ENCODE results near the gene EFNA4. TPM values are rescaled to one million over a fixed set of nuclear protein-coding genes. Genes with fewer than 3 reads are reported as not detected.
"Not testable (repeated sequence)": the region's sequence is repeated elsewhere in the genome, so short reads cannot be mapped to it uniquely, and the experiment has no call there.

Gene EFNA4
- total RNA-seq, 1 donor from 2014 or later = 5.8 TPM

GRCh38 chr1:155107309-155108264 lies 44.0 kb downstream of the EFNA4 start:
- no peaks in the 10 kb centered on the region for H3K36me3 Mint-ChIP-seq (ENCODE audit: low read depth)
- H3K4me3 Mint-ChIP-seq = no peak overlapping the region
- H3K27ac Mint-ChIP-seq = no peak overlapping the region
- intact Hi-C loops (cut with micrococcal nuclease) = no loop called here
- H3K27me3 Mint-ChIP-seq = peaks cover 18% of the 10 kb centered on the region
- no peak for DNase-seq
- H3K4me1 Mint-ChIP-seq = no peaks in the 10 kb centered on the region
- H3K9me3 Mint-ChIP-seq = no peaks in the 10 kb centered on the region

- Mint-ChIP-seq H3K36me3 (ENCODE audit: low read depth) (no peaks in the 10 kb centered on the region), H3K4me3 (no peak overlapping the region), H3K27ac (no peak overlapping the region), H3K27me3 (peaks cover 18% of the 10 kb centered on the region), H3K9me3 (no peaks in the 10 kb centered on the region), H3K4me1 (no peaks in the 10 kb centered on the region)
- DNase-seq = no peak
- intact Hi-C loops (cut with micrococcal nuclease) = no loop called here
Observed at GRCh38 chr1:155108296-155108695, 44.8 kb downstream of the EFNA4 start.

GRCh38 chr1:155110381-155110780 lies 46.8 kb downstream of the EFNA4 start:
- no peaks in the 10 kb centered on the region for H3K36me3 Mint-ChIP-seq (ENCODE audit: low read depth)
- no peak overlapping the region for H3K27ac Mint-ChIP-seq
- H3K9me3 Mint-ChIP-seq = no peaks in the 10 kb centered on the region
- H3K4me1 Mint-ChIP-seq = no peaks in the 10 kb centered on the region
- intact Hi-C loops (cut with micrococcal nuclease) = no loop called here
- no peak for DNase-seq
- peaks cover 12% of the 10 kb centered on the region for H3K27me3 Mint-ChIP-seq
- no peak overlapping the region for H3K4me3 Mint-ChIP-seq

- H3K27ac Mint-ChIP-seq = no peak overlapping the region
- H3K27me3 Mint-ChIP-seq = peaks cover 9% of the 10 kb centered on the region
- intact Hi-C loops (cut with micrococcal nuclease) = no loop called here
- no peaks in the 10 kb centered on the region for H3K36me3 Mint-ChIP-seq (ENCODE audit: low read depth)
- no peaks in the 10 kb centered on the region for H3K4me1 Mint-ChIP-seq
- H3K4me3 Mint-ChIP-seq = no peak overlapping the region
- no peaks in the 10 kb centered on the region for H3K9me3 Mint-ChIP-seq
- DNase-seq = no peak
Observed at GRCh38 chr1:155110826-155111225, 47.3 kb downstream of the EFNA4 start.

GRCh38 chr1:155113450-155113980 lies 50.0 kb downstream of the EFNA4 start:
- DNase-seq = no peak
- no peak overlapping the region for H3K27ac Mint-ChIP-seq
- H3K4me1 Mint-ChIP-seq = no peaks in the 10 kb centered on the region
- no peaks in the 10 kb centered on the region for H3K36me3 Mint-ChIP-seq (ENCODE audit: low read depth)
- no peak overlapping the region for H3K4me3 Mint-ChIP-seq
- intact Hi-C loops (cut with micrococcal nuclease) = no loop called here
- peaks cover 16% of the 10 kb centered on the region for H3K27me3 Mint-ChIP-seq
- no peaks in the 10 kb centered on the region for H3K9me3 Mint-ChIP-seq

- intact Hi-C loops (cut with micrococcal nuclease) = no loop called here
- no peak for DNase-seq
- peaks cover 18% of the 10 kb centered on the region for H3K27me3 Mint-ChIP-seq
- no peaks in the 10 kb centered on the region for H3K36me3 Mint-ChIP-seq (ENCODE audit: low read depth)
- H3K4me3 Mint-ChIP-seq = no peak overlapping the region
- no peaks in the 10 kb centered on the region for H3K4me1 Mint-ChIP-seq
- H3K27ac Mint-ChIP-seq = no peak overlapping the region
- H3K9me3 Mint-ChIP-seq = no peaks in the 10 kb centered on the region
Observed at GRCh38 chr1:155116113-155116764, 52.7 kb downstream of the EFNA4 start.

GRCh38 chr1:155117610-155118009 lies 54.1 kb downstream of the EFNA4 start:
- H3K27me3 Mint-ChIP-seq = peaks cover 22% of the 10 kb centered on the region
- intact Hi-C loops (cut with micrococcal nuclease) = no loop called here

GRCh38 chr1:155118090-155118489 lies 54.5 kb downstream of the EFNA4 start:
- H3K27ac Mint-ChIP-seq; intact Hi-C loops (cut with micrococcal nuclease); H3K36me3 Mint-ChIP-seq (ENCODE audit: low read depth): not testable (repeated sequence)

More at GRCh38 chr1:155117610-155118009, 54.1 kb downstream of the EFNA4 start:
- Mint-ChIP-seq H3K27ac (no peak overlapping the region), H3K4me1 (no peaks in the 10 kb centered on the region), H3K4me3 (no peak overlapping the region), H3K36me3 (ENCODE audit: low read depth) (no peaks in the 10 kb centered on the region), H3K9me3 (no peaks in the 10 kb centered on the region)
- no peak for DNase-seq

More at GRCh38 chr1:155118090-155118489, 54.5 kb downstream of the EFNA4 start:
- DNase-seq, H3K9me3 Mint-ChIP-seq, H3K4me3 Mint-ChIP-seq, H3K4me1 Mint-ChIP-seq: not testable (repeated sequence)
- peaks cover 22% of the 10 kb centered on the region for H3K27me3 Mint-ChIP-seq

Other genes starting within 250 kb of the EFNA4 start
- 0.35 and 0.54 TPM in 2 replicates for gene KCNN3, start 193.5 kb upstream of the EFNA4 start, total RNA-seq
- gene PMVK, start 127.0 kb upstream of the EFNA4 start, total RNA-seq = 47.4 and 47.7 TPM in 2 replicates
- 19.3 and 21.6 TPM in 2 replicates for gene PBXIP1, start 107.6 kb upstream of the EFNA4 start, total RNA-seq
- gene PYGO2, start 102.0 kb upstream of the EFNA4 start, total RNA-seq = 34.4 and 34.8 TPM in 2 replicates
- gene SHC1, start 93.0 kb upstream of the EFNA4 start, total RNA-seq = 50.4 and 60.5 TPM in 2 replicates
- gene CKS1B, start 89.1 kb upstream of the EFNA4 start, total RNA-seq = 179 and 181 TPM in 2 replicates
- gene FLAD1, start 80.4 kb upstream of the EFNA4 start, total RNA-seq = 69.9 and 71.8 TPM in 2 replicates
- 0.79 and 1.4 TPM in 2 replicates for gene LENEP, start 70.2 kb upstream of the EFNA4 start, total RNA-seq
- 145 and 150 TPM in 2 replicates for gene ZBTB7B, start 60.9 kb upstream of the EFNA4 start, total RNA-seq
- gene DCST2, start 30.0 kb upstream of the EFNA4 start, total RNA-seq = 0.16 TPM in 1 of 2 replicates, not detected in the other
- gene DCST1, start 29.9 kb upstream of the EFNA4 start, total RNA-seq = not detected in 2 replicates
- gene ADAM15, start 12.4 kb upstream of the EFNA4 start, total RNA-seq = 79.7 and 84.5 TPM in 2 replicates
- gene EFNA3, start 15.1 kb downstream of the EFNA4 start, total RNA-seq = 3.6 and 4.4 TPM in 2 replicates
- gene EFNA1, start 64.1 kb downstream of the EFNA4 start, total RNA-seq = 0.24 TPM in 1 of 2 replicates, not detected in the other
- 46.2 and 46.3 TPM in 2 replicates for gene SLC50A1, start 72.1 kb downstream of the EFNA4 start, total RNA-seq
- gene DPM3, start 76.8 kb downstream of the EFNA4 start, total RNA-seq = 34.5 and 37.2 TPM in 2 replicates
- gene KRTCAP2, start 109.6 kb downstream of the EFNA4 start, total RNA-seq = 244 and 245 TPM in 2 replicates
- 9.4 and 10.7 TPM in 2 replicates for gene TRIM46, start 110.1 kb downstream of the EFNA4 start, total RNA-seq
- gene THBS3, start 144.2 kb downstream of the EFNA4 start, total RNA-seq = 10.5 and 10.6 TPM in 2 replicates
- gene MTX1, start 145.0 kb downstream of the EFNA4 start, total RNA-seq = 62.4 and 64.7 TPM in 2 replicates
- gene ENTREP3, start 191.7 kb downstream of the EFNA4 start, total RNA-seq = 45.1 and 46.2 TPM in 2 replicates
- 152 and 158 TPM in 2 replicates for gene SCAMP3, start 198.6 kb downstream of the EFNA4 start, total RNA-seq
- gene CLK2, start 209.8 kb downstream of the EFNA4 start, total RNA-seq = 86.2 and 90.6 TPM in 2 replicates
- gene HCN3, start 213.7 kb downstream of the EFNA4 start, total RNA-seq = 3.2 and 3.8 TPM in 2 replicates
- gene PKLR, start 237.7 kb downstream of the EFNA4 start, total RNA-seq = 0.09 TPM in 1 of 2 replicates, not detected in the other
- gene FDPS, start 245.1 kb downstream of the EFNA4 start, total RNA-seq = 321 and 324 TPM in 2 replicates

Measured in activated CD4-positive, alpha-beta T cell treated with anti-CD3 and anti-CD28 coated beads, Interleukin-2, amount 10 ng/mL, durations not matched to agents 24 days and 14 days (primary cell).